ENCODE measurements around the gene IFI27.

Gene IFI27

GRCh38 chr14:94124582-94125377, 14.2 kb downstream of the IFI27 start:
- H2AFZ ChIP-seq (ENCODE audit: low read length): no peak overlapping the region
- no peaks in the 10 kb centered on the region for H3F3A ChIP-seq (ENCODE audit: low read depth)
- no peaks in the 10 kb centered on the region for H3K79me2 ChIP-seq (ENCODE audit: insufficient read depth, low read length)
- no peaks in the 10 kb centered on the region for H4K20me1 ChIP-seq (ENCODE audit: insufficient read depth, low read length, poor library complexity, severe bottlenecking)
- H3K4me3 ChIP-seq (ENCODE audit: low read length, poor library complexity, severe bottlenecking): no peak overlapping the region
- no peaks in the 10 kb centered on the region for H3K36me3 ChIP-seq (ENCODE audit: insufficient read depth, low read length)
- no peaks in the 10 kb centered on the region for H3K9me3 ChIP-seq (ENCODE audit: insufficient read depth, low read depth, low read length)
- H3K9me2 ChIP-seq (replicated peaks; ENCODE audit: low read depth, low read length): no peaks in the 10 kb centered on the region
- H3K4me1 ChIP-seq (ENCODE audit: insufficient read depth, low read length, poor library complexity, severe bottlenecking): peaks cover 3% of the 10 kb centered on the region
- H3K27me3 ChIP-seq (ENCODE audit: insufficient read depth, low read length, poor library complexity, severe bottlenecking): no peaks in the 10 kb centered on the region
- TF ChIP-seq EZH2phosphoT487 (IDR thresholded peaks at IDR 0.05; ENCODE audit: borderline replicate concordance): no peak
- no peak for TF ChIP-seq CTCF (conservative IDR thresholded peaks at IDR 0.05; ENCODE audit: low read length)
- H3K4me2 ChIP-seq (ENCODE audit: low read depth, low read length, poor library complexity, severe bottlenecking): no peak overlapping the region
- no peak overlapping the region for H3K9ac ChIP-seq (ENCODE audit: low read depth, low read length, poor library complexity, severe bottlenecking)

GRCh38 chr14:94125659-94126418, 15.3 kb downstream of the IFI27 start:
- Histone ChIP-seq H3K4me1 (ENCODE audit: insufficient read depth, low read length, poor library complexity, severe bottlenecking) (peaks cover 5% of the 10 kb centered on the region), H3K4me3 (ENCODE audit: low read length, poor library complexity, severe bottlenecking) (no peak overlapping the region), H3K9me3 (ENCODE audit: insufficient read depth, low read depth, low read length) (no peaks in the 10 kb centered on the region), H3K9ac (ENCODE audit: low read depth, low read length, poor library complexity, severe bottlenecking) (no peak overlapping the region), H3K27me3 (ENCODE audit: insufficient read depth, low read length, poor library complexity, severe bottlenecking) (no peaks in the 10 kb centered on the region), H2AFZ (ENCODE audit: low read length) (no peak overlapping the region), H4K20me1 (ENCODE audit: insufficient read depth, low read length, poor library complexity, severe bottlenecking) (no peaks in the 10 kb centered on the region), H3K36me3 (ENCODE audit: insufficient read depth, low read length) (no peaks in the 10 kb centered on the region), H3K4me2 (ENCODE audit: low read depth, low read length, poor library complexity, severe bottlenecking) (no peak overlapping the region), H3K79me2 (ENCODE audit: insufficient read depth, low read length) (no peaks in the 10 kb centered on the region), H3K9me2 (replicated peaks; ENCODE audit: low read depth, low read length) (no peaks in the 10 kb centered on the region), H3F3A (ENCODE audit: low read depth) (no peaks in the 10 kb centered on the region)
- TF ChIP-seq CTCF (conservative IDR thresholded peaks at IDR 0.05; ENCODE audit: low read length) (no peak), EZH2phosphoT487 (IDR thresholded peaks at IDR 0.05; ENCODE audit: borderline replicate concordance) (no peak)

- Histone ChIP-seq H3K4me1 (ENCODE audit: insufficient read depth, low read length, poor library complexity, severe bottlenecking) (peaks cover 5% of the 10 kb centered on the region), H3K9me3 (ENCODE audit: insufficient read depth, low read depth, low read length) (no peaks in the 10 kb centered on the region), H3K4me3 (ENCODE audit: low read length, poor library complexity, severe bottlenecking) (no peak overlapping the region), H3K9ac (ENCODE audit: low read depth, low read length, poor library complexity, severe bottlenecking) (no peak overlapping the region), H4K20me1 (ENCODE audit: insufficient read depth, low read length, poor library complexity, severe bottlenecking) (no peaks in the 10 kb centered on the region), H3K36me3 (ENCODE audit: insufficient read depth, low read length) (no peaks in the 10 kb centered on the region), H3K4me2 (ENCODE audit: low read depth, low read length, poor library complexity, severe bottlenecking) (no peak overlapping the region), H2AFZ (ENCODE audit: low read length) (no peak overlapping the region), H3K79me2 (ENCODE audit: insufficient read depth, low read length) (no peaks in the 10 kb centered on the region), H3K27me3 (ENCODE audit: insufficient read depth, low read length, poor library complexity, severe bottlenecking) (no peaks in the 10 kb centered on the region), H3F3A (ENCODE audit: low read depth) (no peaks in the 10 kb centered on the region), H3K9me2 (replicated peaks; ENCODE audit: low read depth, low read length) (no peaks in the 10 kb centered on the region)
- TF ChIP-seq EZH2phosphoT487 (IDR thresholded peaks at IDR 0.05; ENCODE audit: borderline replicate concordance) (no peak), CTCF (conservative IDR thresholded peaks at IDR 0.05; ENCODE audit: low read length) (no peak)
Observed at GRCh38 chr14:94126419-94126677, 15.8 kb downstream of the IFI27 start.
